GM12891 (cell line): ENCODE results near the gene NLRP12.

ENCODE experiments used
- POLR2A ChIP-seq: IDR thresholded peaks from 2 replicates; pipeline ENCODE4 v1.6.1; 2011; ENCODE audit warnings: low read depth, low read length, control low read depth
- POLR2AphosphoS5 ChIP-seq: IDR thresholded peaks from 2 replicates; pipeline ENCODE4 v1.6.1; 2011; ENCODE audit warnings: low read depth, low read length, control low read depth
- POU2F2 ChIP-seq: IDR thresholded peaks from 2 replicates; pipeline ENCODE4 v1.6.1; 2011; ENCODE audit warnings: low read depth, mild to moderate bottlenecking, control low read depth, low read length, moderate library complexity
- SPI1 ChIP-seq: IDR thresholded peaks from 2 replicates; pipeline ENCODE4 v1.6.1; 2011; ENCODE audit warnings: low read depth, low read length, control low read depth
- TAF1 ChIP-seq: IDR thresholded peaks from 2 replicates; pipeline ENCODE4 v1.6.1; 2011; ENCODE audit warnings: low read depth, low read length, control low read depth

DNA sequence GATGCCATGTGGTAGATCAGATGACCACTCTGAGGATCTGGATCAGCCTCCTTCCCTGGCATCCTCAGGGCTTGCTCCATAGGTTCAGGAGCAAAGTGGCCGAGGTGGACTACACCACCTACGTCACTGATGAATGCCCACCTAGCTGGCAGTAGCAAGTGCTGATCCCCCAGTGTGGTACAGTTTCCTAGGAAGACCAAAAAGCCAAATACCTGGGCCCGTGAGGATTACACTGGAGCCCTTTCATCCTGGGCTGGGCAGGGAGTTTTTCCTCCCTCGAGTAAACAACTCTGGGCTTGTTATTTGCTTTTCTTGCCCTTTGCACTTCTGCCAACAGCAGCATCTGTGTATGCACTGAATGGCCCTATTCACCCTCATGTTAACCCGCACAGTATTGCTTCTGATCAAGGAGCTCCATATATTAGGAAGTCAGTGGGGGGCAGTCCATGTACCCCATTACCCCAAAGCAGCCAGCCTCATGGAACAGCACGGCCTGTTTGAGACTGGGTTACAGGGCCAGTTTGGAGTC is 40.3 kb upstream of the NLRP12 start:
- TF ChIP-seq POLR2AphosphoS5: no peak
- no peak for TF ChIP-seq POLR2A
- no peak for TF ChIP-seq TAF1
- no peak for TF ChIP-seq POU2F2
- no peak for TF ChIP-seq SPI1
